Neural cell (in vitro differentiated cells): ENCODE measurements around the gene NRP2. TPM values are rescaled to one million over a fixed set of nuclear protein-coding genes. Genes with fewer than 3 reads are reported as not detected.

Experiments
- H2AFZ ChIP-seq: fragments of 200-600, 300-800 bp; sonication (generic), shearing (Covaris generic); 2 replicates; pipeline ENCODE4 v1.6.0; 2014; ENCODE audit warnings: low read depth, mild to moderate bottlenecking, antibody characterized with exemption, low read length, moderate library complexity
- H3F3A ChIP-seq: fragments of 200-600 bp; shearing (Covaris generic); 2 replicates; pipeline ENCODE4 v1.6.1; 2016; ENCODE audit warnings: mild to moderate bottlenecking, moderate library complexity, mixed read lengths, antibody characterized with exemption, low read length; ENCODE audit not compliant: insufficient read depth, poor library complexity, severe bottlenecking
- H3K27ac ChIP-seq: fragments of 200-600, 300-800 bp; sonication (generic), shearing (Covaris generic); 2 replicates; pipeline ENCODE4 v1.5.1; 2014; ENCODE audit warnings: mild to moderate bottlenecking, low read length, moderate library complexity
- H3K27me3 ChIP-seq: fragments of 300-800, 200-600 bp; sonication (generic), shearing (Covaris generic); 2 replicates; pipeline ENCODE4 v1.6.0; 2014; ENCODE audit warnings: mild to moderate bottlenecking, low read depth, low read length, moderate library complexity; ENCODE audit not compliant: insufficient read depth
- H3K36me3 ChIP-seq: fragments of 300-800, 200-600 bp; sonication (generic), shearing (Covaris generic); 2 replicates; pipeline ENCODE4 v1.5.1; 2014; ENCODE audit warnings: mild to moderate bottlenecking, antibody characterized with exemption, low read length, moderate library complexity; ENCODE audit not compliant: insufficient read depth
- H3K4me2 ChIP-seq: fragments of 300-800, 200-600 bp; sonication (generic), shearing (Covaris generic); 2 replicates; pipeline ENCODE4 v1.6.0; 2014; ENCODE audit warnings: mild to moderate bottlenecking, low read length
- H3K4me3 ChIP-seq: fragments of 300-800, 200-600 bp; sonication (generic), shearing (Covaris generic); 2 replicates; pipeline ENCODE4 v1.5.1; 2014; ENCODE audit warnings: mild to moderate bottlenecking, low read length, moderate library complexity
- H3K79me2 ChIP-seq: fragments of 200-600 bp; shearing (Covaris generic); replicated peaks from 2 replicates; pipeline ENCODE4 v1.6.0; 2014; ENCODE audit warnings: mild to moderate bottlenecking, low read length, moderate library complexity; ENCODE audit not compliant: insufficient read depth
- H3K9ac ChIP-seq: fragments of 300-800, 200-600 bp; sonication (generic), shearing (Covaris generic); 2 replicates; pipeline ENCODE4 v1.6.1; 2016; ENCODE audit warnings: mild to moderate bottlenecking, low read length, mixed read lengths
- H3K9me2 ChIP-seq: fragments of 200-600 bp; shearing (Covaris generic); 2 replicates; pipeline ENCODE4 v1.6.1; 2016; ENCODE audit warnings: mild to moderate bottlenecking, low read length, mixed read lengths; ENCODE audit not compliant: insufficient read depth
- H3K9me3 ChIP-seq: fragments of 200-600, 300-800 bp; sonication (generic), shearing (Covaris generic); 2 replicates; pipeline ENCODE4 v1.6.1; 2016; ENCODE audit warnings: mild to moderate bottlenecking, mixed run types, low read length, moderate library complexity, mixed read lengths
- H4K20me1 ChIP-seq: fragments of 200-600 bp; shearing (Covaris generic); 2 replicates; pipeline ENCODE4 v1.6.1; 2016; ENCODE audit warnings: mild to moderate bottlenecking, mixed run types; ENCODE audit not compliant: insufficient read depth
- EP300 ChIP-seq: fragments of 450-650 bp; conservative IDR thresholded peaks from 2 replicates; pipeline ENCODE4 v1.6.1; 2014; ENCODE audit warnings: antibody characterized with exemption, mild to moderate bottlenecking, moderate library complexity; ENCODE audit not compliant: poor library complexity, severe bottlenecking
- EZH2 ChIP-seq: fragments of 200-600, 300-800 bp; shearing (Covaris generic), sonication (generic); IDR thresholded peaks from 2 replicates; pipeline ENCODE4 v1.6.1; 2014; ENCODE audit warnings: antibody characterized with exemption, low read length, borderline replicate concordance, mild to moderate bottlenecking; ENCODE audit not compliant: insufficient read depth, poor library complexity, severe bottlenecking
- MXI1 ChIP-seq: fragments of 450-650 bp; conservative IDR thresholded peaks from 2 replicates; pipeline ENCODE4 v1.6.1; 2014; ENCODE audit warnings: antibody characterized with exemption, mild to moderate bottlenecking; ENCODE audit not compliant: poor library complexity, severe bottlenecking
- POLR2AphosphoS5 ChIP-seq: IDR thresholded peaks from 2 replicates; pipeline ENCODE4 v1.6.1; 2012
- RAD21 ChIP-seq: fragments of 450-650 bp; conservative IDR thresholded peaks from 2 replicates; pipeline ENCODE4 v1.6.1; 2014; ENCODE audit warnings: antibody characterized with exemption, mild to moderate bottlenecking, moderate library complexity
- REST ChIP-seq: IDR thresholded peaks from 2 replicates; pipeline ENCODE4 v1.6.1; 2012; ENCODE audit warnings: borderline replicate concordance
- SMC3 ChIP-seq: fragments of 450-650 bp; conservative IDR thresholded peaks from 2 replicates; pipeline ENCODE4 v1.6.1; 2014; ENCODE audit warnings: antibody characterized with exemption, mild to moderate bottlenecking, moderate library complexity; ENCODE audit not compliant: poor library complexity
- TAF1 ChIP-seq: IDR thresholded peaks from 2 replicates; pipeline ENCODE4 v1.6.1; 2012; ENCODE audit warnings: low read depth
- polyA plus RNA-seq: library from polyadenylated mRNA; depleted of rRNA; stranded (reverse); fragments of >200 nt; gene quantifications from 2 replicates; pipeline ENCODE4 v1.2.3, GENCODE V29; 2014
- TF ChIP-seq, protein P1 (sequence below): fragments of 450-650 bp; IDR thresholded peaks from 2 replicates; pipeline ENCODE4 v1.5.1; 2014; ENCODE audit warnings: antibody characterized with exemption, mild to moderate bottlenecking, moderate library complexity; ENCODE audit not compliant: poor library complexity, severe bottlenecking

Gene NRP2
- polyA plus RNA-seq, 1 donor from 2014 or later: 30.2 TPM

DNA sequence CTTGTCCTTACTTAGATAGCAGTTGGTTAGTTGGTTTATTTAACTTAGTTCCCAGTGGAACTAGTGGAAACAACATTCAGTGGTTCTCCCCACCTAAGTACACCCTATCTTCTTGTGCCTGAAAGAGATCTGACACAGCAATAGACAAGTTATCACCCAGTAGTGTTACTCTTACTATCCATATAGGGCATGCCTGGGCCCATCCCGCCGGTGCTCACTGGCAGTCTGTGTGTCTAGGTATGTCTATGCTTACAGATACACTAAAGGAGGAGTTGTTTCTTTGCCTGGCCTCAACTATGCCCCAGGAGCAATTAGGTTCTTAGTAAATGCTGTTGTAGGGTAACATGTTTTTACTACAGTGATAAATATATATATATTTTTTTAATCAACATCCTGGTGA, 12.0 kb upstream of the NRP2 start:
- Histone ChIP-seq H2AFZ (no peak overlapping the region), H3K9ac (no peak overlapping the region), H3K27ac (no peak overlapping the region), H3K4me2 (no peak overlapping the region), H3F3A (no peaks in the 10 kb centered on the region), H3K9me3 (no peaks in the 10 kb centered on the region), H3K9me2 (no peaks in the 10 kb centered on the region), H3K4me3 (no peak overlapping the region), H4K20me1 (no peaks in the 10 kb centered on the region), H3K79me2 (no peaks in the 10 kb centered on the region), H3K27me3 (no peaks in the 10 kb centered on the region), H3K36me3 (no peaks in the 10 kb centered on the region)
- TF ChIP-seq, protein P1, sequence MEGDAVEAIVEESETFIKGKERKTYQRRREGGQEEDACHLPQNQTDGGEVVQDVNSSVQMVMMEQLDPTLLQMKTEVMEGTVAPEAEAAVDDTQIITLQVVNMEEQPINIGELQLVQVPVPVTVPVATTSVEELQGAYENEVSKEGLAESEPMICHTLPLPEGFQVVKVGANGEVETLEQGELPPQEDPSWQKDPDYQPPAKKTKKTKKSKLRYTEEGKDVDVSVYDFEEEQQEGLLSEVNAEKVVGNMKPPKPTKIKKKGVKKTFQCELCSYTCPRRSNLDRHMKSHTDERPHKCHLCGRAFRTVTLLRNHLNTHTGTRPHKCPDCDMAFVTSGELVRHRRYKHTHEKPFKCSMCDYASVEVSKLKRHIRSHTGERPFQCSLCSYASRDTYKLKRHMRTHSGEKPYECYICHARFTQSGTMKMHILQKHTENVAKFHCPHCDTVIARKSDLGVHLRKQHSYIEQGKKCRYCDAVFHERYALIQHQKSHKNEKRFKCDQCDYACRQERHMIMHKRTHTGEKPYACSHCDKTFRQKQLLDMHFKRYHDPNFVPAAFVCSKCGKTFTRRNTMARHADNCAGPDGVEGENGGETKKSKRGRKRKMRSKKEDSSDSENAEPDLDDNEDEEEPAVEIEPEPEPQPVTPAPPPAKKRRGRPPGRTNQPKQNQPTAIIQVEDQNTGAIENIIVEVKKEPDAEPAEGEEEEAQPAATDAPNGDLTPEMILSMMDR: no peak
- TF ChIP-seq EP300: no peak
- TF ChIP-seq RAD21: no peak
- no peak for TF ChIP-seq EZH2
- no peak for TF ChIP-seq REST
- no peak for TF ChIP-seq SMC3
- no peak for TF ChIP-seq MXI1
- TF ChIP-seq POLR2AphosphoS5: no peak
- no peak for TF ChIP-seq TAF1

DNA sequence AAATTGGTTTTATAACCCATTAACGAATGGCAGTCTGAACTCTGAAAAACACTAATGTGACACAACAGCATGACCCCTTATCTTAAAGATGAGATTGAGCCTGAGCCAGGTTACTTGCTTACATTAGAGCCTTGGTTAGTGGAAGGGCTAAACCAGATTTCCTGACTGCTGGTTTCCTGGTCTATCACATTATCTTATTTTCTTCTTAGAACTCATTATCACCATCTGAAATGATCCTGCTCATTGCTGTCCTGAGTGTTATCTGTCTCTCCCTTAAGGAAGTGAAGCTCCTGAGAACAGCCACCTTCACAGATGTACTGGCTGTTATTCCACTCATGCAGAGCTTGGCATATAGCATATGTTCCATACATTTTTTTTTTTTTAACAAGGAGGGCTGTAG, 9.0 kb upstream of the NRP2 start:
- Histone ChIP-seq H3F3A (no peaks in the 10 kb centered on the region), H3K9me2 (no peaks in the 10 kb centered on the region), H3K9ac (no peak overlapping the region), H3K27me3 (no peaks in the 10 kb centered on the region), H3K79me2 (no peaks in the 10 kb centered on the region), H3K36me3 (no peaks in the 10 kb centered on the region), H3K27ac (no peak overlapping the region), H4K20me1 (no peaks in the 10 kb centered on the region), H2AFZ (no peak overlapping the region), H3K9me3 (no peaks in the 10 kb centered on the region), H3K4me2 (no peak overlapping the region), H3K4me3 (no peak overlapping the region)
- TF ChIP-seq RAD21 (no peak), SMC3 (no peak), EP300 (no peak), TAF1 (no peak), MXI1 (no peak), EZH2 (no peak), POLR2AphosphoS5 (no peak), REST (no peak)
- TF ChIP-seq, protein P1: no peak
